ENCODE data around the gene SEC22C. TPM values are rescaled to one million over a fixed set of nuclear protein-coding genes. Genes with fewer than 3 reads are reported as not detected.
"Not testable (repeated sequence)": the region's sequence is repeated elsewhere in the genome, so short reads cannot be mapped to it uniquely, and the experiment has no call there.

SEC22C gene
- total and polyA plus RNA-seq, 2 donors (not counting 1 experiment from before 2014, with no cell fraction given): 19.2 to 44.8 TPM

- TF ChIP-seq EZH2 (IDR thresholded peaks at IDR 0.05; ENCODE audit: borderline replicate concordance, insufficient read depth, low read depth, low read length, poor library complexity, severe bottlenecking) (no peak), CTCF (IDR thresholded peaks at IDR 0.05) (no peak)
- ChIA-PET POLR2A (interaction anchor here (0.6 to 2.3 kb wide), 5 partner anchors 9 to 1090 kb away, joined by 3 to 29 read pairs (median 5); partner anchors contain the start of genes HIGD1A, SEC22C and SS18L2), CTCF (interaction anchor here (1.3 to 3.3 kb wide), 4 partner anchors 10 to 24 kb away, joined by 4 to 36 read pairs (median 7); partner anchors contain the start of genes SEC22C and SS18L2)
- Histone ChIP-seq H2AFZ (ENCODE audit: insufficient read depth, low read depth, low read length, poor library complexity, severe bottlenecking) (peak within 1 kb of the TSS; percentile 92), H3K4me1 (ENCODE audit: control insufficient read depth in 2 of 2, insufficient read depth in 2 of 2, low read length in 2 of 2) (peaks cover 11 to 19% of the 10 kb centered on the region in 2 donors), H3K9me3 (ENCODE audit: control extremely low read depth in 1 of 3, control insufficient read depth in 2 of 3, insufficient read depth in 1 of 3, low read length in 2 of 3) (peaks cover 3 to 5% (median 4%) of the 10 kb centered on the region in 3 donors), H3K27ac (ENCODE audit: low read length in 2 of 2) (peak within 1 kb of the TSS; percentile 84 to 88), H3K79me2 (ENCODE audit: control insufficient read depth, insufficient read depth, low read length) (peaks cover 53% of the 10 kb centered on the region), H4K20me1 (ENCODE audit: control insufficient read depth, insufficient read depth, low read length, poor library complexity, severe bottlenecking) (peaks cover 21% of the 10 kb centered on the region), H3K4me3 (ENCODE audit: control extremely low read depth in 1 of 5, extremely low read depth in 1 of 5, insufficient read depth in 1 of 5, low read depth in 2 of 5, low read length in 4 of 5) (peak within 1 kb of the TSS; percentile 80 to 88 (median 86)), H3K4me2 (replicated peaks; ENCODE audit: low read depth, low read length, poor library complexity, severe bottlenecking) (peak within 1 kb of the TSS; percentile 86), H3K36me3 (replicated peaks in 1 of 2; ENCODE audit: control extremely low read depth in 1 of 2, control insufficient read depth in 1 of 2, extremely low read depth in 1 of 2, insufficient read depth in 2 of 2, low read length in 1 of 2) (peaks cover 3 to 4% of the 10 kb centered on the region in 2 experiments), H3K27me3 (replicated peaks in 1 of 4; ENCODE audit: control extremely low read depth in 1 of 4, control insufficient read depth in 3 of 4, insufficient read depth in 4 of 4, low read length in 3 of 4) (no peaks in the 10 kb centered on the region), H3K9ac (ENCODE audit: low read length) (peak within 1 kb of the TSS; percentile 85)
- Mint-ChIP-seq H3K27me3 (no peaks in the 10 kb centered on the region), H3K4me3 (peak within 1 kb of the TSS; percentile 99), H3K9me3 (ENCODE audit: insufficient read depth) (peaks cover 3% of the 10 kb centered on the region), H3K4me1 (peaks cover 30% of the 10 kb centered on the region), H3K27ac (peak within 1 kb of the TSS; percentile 99)
- intact Hi-C loops (cut with micrococcal nuclease): loop anchor here (1.0 to 5.0 kb wide), 5 partner anchors 10 to 588 kb away; partner anchors contain the start of genes CCDC13 and SS18L2
- under 1% methylated on average over 71 of the region's 76 CpGs for WGBS (ENCODE audit: insufficient coverage)
- DNase-seq (peak; percentile 100), ATAC-seq (ENCODE audit: low read depth) (peak; percentile 93)
Observed at GRCh38 chr3:42600111-42600957, 18.6 kb upstream of the SEC22C start, which contains the start of gene NKTR. NKTR (plus strand) TSS chr3:42600686; CDS start chr3:42601007, 321 bp downstream.

GRCh38 chr3:42597098-42597497, 15.3 kb upstream of the SEC22C start:
- H3K9me3 ChIP-seq (ENCODE audit: control extremely low read depth in 1 of 3, control insufficient read depth in 2 of 3, insufficient read depth in 1 of 3, low read length in 2 of 3); H3K4me3 ChIP-seq (ENCODE audit: control extremely low read depth in 1 of 5, extremely low read depth in 1 of 5, insufficient read depth in 1 of 5, low read depth in 2 of 5, low read length in 4 of 5); H3K4me3 Mint-ChIP-seq; CTCF ChIA-PET; H3K27ac ChIP-seq (ENCODE audit: low read length in 2 of 2); ATAC-seq (ENCODE audit: low read depth); POLR2A ChIA-PET; H3K27me3 Mint-ChIP-seq; H3K4me2 ChIP-seq (replicated peaks; ENCODE audit: low read depth, low read length, poor library complexity, severe bottlenecking); H4K20me1 ChIP-seq (ENCODE audit: control insufficient read depth, insufficient read depth, low read length, poor library complexity, severe bottlenecking); H3K27me3 ChIP-seq (replicated peaks in 1 of 4; ENCODE audit: control extremely low read depth in 1 of 4, control insufficient read depth in 3 of 4, insufficient read depth in 4 of 4, low read length in 3 of 4); DNase-seq; H2AFZ ChIP-seq (ENCODE audit: insufficient read depth, low read depth, low read length, poor library complexity, severe bottlenecking); H3K9ac ChIP-seq (ENCODE audit: low read length); intact Hi-C loops (cut with micrococcal nuclease); H3K9me3 Mint-ChIP-seq (ENCODE audit: insufficient read depth): not testable (repeated sequence)
- peaks cover 5 to 20% of the 10 kb centered on the region in 2 experiments for H3K36me3 ChIP-seq (replicated peaks in 1 of 2; ENCODE audit: control extremely low read depth in 1 of 2, control insufficient read depth in 1 of 2, extremely low read depth in 1 of 2, insufficient read depth in 2 of 2, low read length in 1 of 2)
- peak overlapping the region; percentile 17 for H3K27ac Mint-ChIP-seq
- peaks cover 33% of the 10 kb centered on the region for H3K4me1 Mint-ChIP-seq
- H3K4me1 ChIP-seq (ENCODE audit: control insufficient read depth in 2 of 2, insufficient read depth in 2 of 2, low read length in 2 of 2): peaks cover 8 to 16% of the 10 kb centered on the region in 2 donors
- WGBS (ENCODE audit: insufficient coverage): 97% methylated on average over 6 of the region's 7 CpGs
- peaks cover 32% of the 10 kb centered on the region for H3K79me2 ChIP-seq (ENCODE audit: control insufficient read depth, insufficient read depth, low read length)

Measured in B cell (primary cell).